Cardiac muscle cell (in vitro differentiated cells and primary cell): ENCODE measurements around the gene PFN1. TPM values are rescaled to one million over a fixed set of nuclear protein-coding genes. Genes with fewer than 3 reads are reported as not detected.

ENCODE experiments used
- DNase-seq, 2 donors: peaks; one replicate each; pipeline versions ENCODE4 v3.0.0 to v3.0.0-alpha.2; 2010 to 2017; ENCODE audit warnings: low read depth in 1 of 2, low spot score in 1 of 2
- H3K27ac ChIP-seq: fragments of 200-600 bp; sonication (generic); 2 replicates; pipeline ENCODE4 v1.5.1; 2016
- H3K27me3 ChIP-seq: fragments of 200-600 bp; sonication (generic); 2 replicates; pipeline ENCODE4 v1.6.0; 2016; ENCODE audit warnings: control low read depth
- H3K36me3 ChIP-seq: fragments of 200-600 bp; sonication (generic); 2 replicates; pipeline ENCODE4 v1.5.1; 2016; ENCODE audit warnings: control low read depth
- H3K4me1 ChIP-seq: fragments of 200-600 bp; sonication (generic); 2 replicates; pipeline ENCODE4 v1.8.1; 2017; ENCODE audit warnings: low read depth, mild to moderate bottlenecking, mixed run types
- H3K4me3 ChIP-seq: fragments of 200-600 bp; sonication (generic); 2 replicates; pipeline ENCODE4 v1.5.1; 2016; ENCODE audit warnings: mild to moderate bottlenecking
- H3K9me3 ChIP-seq: fragments of 200-600 bp; sonication (generic); 2 replicates; pipeline ENCODE4 v1.5.1; 2017; ENCODE audit warnings: low read depth, mild to moderate bottlenecking, control low read depth
- polyA plus RNA-seq: library from polyadenylated mRNA; unstranded; fragments of >200 nt; fragmentation: Nextera tagmentation; extraction: Ambion mirVana; gene quantifications from 2 replicates; pipeline ENCODE4 v1.2.1, GENCODE V29; 2016
- total RNA-seq: library from RNA; depleted of rRNA; stranded (reverse); fragments of >200 nt; gene quantifications from 2 replicates; pipeline ENCODE4 v1.2.3, GENCODE V29; 2016
- TF ChIP-seq, protein P1 (sequence below): IDR thresholded peaks from 2 replicates; pipeline ENCODE4 v1.5.1; 2012; ENCODE audit warnings: low read depth, mild to moderate bottlenecking, low read length

Gene PFN1
- total and polyA plus RNA-seq, 2 experiments from 2014 or later = 1,337 to 1,476 TPM

DNA sequence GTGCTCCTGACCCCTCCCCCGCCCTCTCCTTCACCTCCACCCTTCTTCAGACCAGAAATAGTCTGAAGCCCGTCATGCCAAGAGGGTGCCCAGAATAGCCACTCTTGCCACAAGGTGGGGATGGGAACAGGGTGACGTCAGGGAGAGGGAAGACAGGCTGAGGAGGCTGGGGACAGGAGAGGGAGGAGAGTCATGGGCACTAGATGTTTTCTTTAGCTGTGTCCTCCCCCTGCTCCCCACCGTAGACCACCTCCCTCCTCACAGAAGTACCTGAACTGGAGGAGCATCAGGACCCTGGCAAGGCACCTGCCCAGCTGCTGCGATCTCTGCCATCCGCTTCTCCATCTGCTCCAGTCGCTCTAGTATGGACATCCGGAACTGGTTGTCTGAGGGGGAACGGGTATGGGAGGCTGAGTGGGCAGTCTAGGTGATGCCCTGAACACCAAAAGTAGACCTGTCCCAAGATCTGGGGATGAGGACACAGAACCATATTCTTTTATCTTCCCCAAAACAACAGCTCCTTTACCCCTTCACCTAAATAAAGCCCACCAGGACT is 25.9 kb upstream of the PFN1 start:
- Histone ChIP-seq H3K36me3 (peaks cover 6% of the 10 kb centered on the region), H3K27me3 (no peaks in the 10 kb centered on the region)

DNA sequence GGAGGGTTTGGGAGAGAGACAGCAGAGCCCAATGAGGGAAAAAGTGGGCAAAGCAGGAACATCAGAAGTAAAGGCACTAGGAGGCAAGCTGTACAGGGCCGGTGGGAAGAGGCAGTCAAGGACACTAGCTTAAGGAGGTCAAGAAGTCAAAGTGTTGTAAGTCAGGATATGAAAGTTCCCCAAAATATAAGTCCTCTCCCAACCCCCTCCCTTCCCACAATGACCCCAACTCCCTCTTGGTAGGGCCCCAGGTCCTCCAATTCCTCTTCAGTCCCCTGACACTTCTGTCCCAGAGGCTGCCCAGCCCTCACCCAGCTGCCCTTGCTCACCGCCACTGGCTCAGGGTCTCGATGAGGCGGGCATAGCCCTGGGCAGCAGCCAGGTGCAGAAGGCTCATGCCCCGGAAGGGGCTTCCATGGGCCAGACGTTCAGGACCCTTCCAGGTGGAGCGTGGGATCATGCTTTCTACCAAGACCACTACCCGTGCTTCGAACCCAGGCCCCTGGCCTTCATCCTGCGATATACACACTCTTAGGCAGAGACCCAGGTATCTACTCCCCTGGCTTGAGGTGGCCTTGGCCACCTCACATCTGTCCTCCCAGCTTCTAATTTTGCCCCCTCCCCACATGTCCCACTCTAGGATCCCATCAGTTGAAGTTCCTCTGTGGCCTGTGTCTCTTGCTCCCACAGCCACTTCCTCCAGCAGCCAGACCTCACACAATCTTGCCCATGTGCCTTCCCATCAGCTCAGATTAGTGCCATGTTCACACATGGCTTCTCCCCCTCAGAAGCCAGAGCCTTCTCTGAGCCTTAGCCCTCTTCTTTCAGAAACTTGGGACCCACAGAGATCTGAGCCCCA is 25.2 kb upstream of the PFN1 start:
- TF ChIP-seq, protein P1, sequence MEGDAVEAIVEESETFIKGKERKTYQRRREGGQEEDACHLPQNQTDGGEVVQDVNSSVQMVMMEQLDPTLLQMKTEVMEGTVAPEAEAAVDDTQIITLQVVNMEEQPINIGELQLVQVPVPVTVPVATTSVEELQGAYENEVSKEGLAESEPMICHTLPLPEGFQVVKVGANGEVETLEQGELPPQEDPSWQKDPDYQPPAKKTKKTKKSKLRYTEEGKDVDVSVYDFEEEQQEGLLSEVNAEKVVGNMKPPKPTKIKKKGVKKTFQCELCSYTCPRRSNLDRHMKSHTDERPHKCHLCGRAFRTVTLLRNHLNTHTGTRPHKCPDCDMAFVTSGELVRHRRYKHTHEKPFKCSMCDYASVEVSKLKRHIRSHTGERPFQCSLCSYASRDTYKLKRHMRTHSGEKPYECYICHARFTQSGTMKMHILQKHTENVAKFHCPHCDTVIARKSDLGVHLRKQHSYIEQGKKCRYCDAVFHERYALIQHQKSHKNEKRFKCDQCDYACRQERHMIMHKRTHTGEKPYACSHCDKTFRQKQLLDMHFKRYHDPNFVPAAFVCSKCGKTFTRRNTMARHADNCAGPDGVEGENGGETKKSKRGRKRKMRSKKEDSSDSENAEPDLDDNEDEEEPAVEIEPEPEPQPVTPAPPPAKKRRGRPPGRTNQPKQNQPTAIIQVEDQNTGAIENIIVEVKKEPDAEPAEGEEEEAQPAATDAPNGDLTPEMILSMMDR = no peak
- Histone ChIP-seq H3K27ac (no peak overlapping the region), H3K4me1 (peaks cover 24% of the 10 kb centered on the region), H3K4me3 (no peak overlapping the region), H3K9me3 (no peaks in the 10 kb centered on the region), H3K27me3 (no peaks in the 10 kb centered on the region), H3K36me3 (peaks cover 6% of the 10 kb centered on the region)
- no peak for DNase-seq

More for the DNA sequence above, 25.9 kb upstream of the PFN1 start:
- H3K9me3 ChIP-seq = no peaks in the 10 kb centered on the region
- peaks cover 17% of the 10 kb centered on the region for H3K4me1 ChIP-seq
- H3K27ac ChIP-seq = no peak overlapping the region
- no peak overlapping the region for H3K4me3 ChIP-seq
- TF ChIP-seq, protein P1 = no peak
- peak in 1 of 2 donors; percentile 54 for DNase-seq

DNA sequence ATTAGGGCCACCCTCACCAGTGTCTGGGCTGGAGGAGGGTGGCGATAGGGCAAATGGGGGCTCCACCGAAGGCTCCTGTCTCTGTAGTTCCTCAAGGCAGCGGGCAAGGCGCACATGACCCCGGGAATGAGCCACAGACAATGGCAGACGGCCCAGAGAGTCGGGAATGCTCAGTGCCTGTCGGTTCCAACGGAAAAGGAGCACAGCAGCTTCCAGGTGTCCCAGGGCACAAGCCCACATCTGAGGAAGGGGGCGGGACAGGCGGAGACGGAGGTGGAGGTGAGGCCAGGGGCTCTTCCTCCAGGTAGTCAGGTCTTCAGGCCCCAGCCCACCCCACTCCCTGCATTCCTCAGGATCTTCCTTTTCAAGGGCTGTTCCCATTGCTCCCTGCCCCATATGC is 24.4 kb upstream of the PFN1 start:
- Histone ChIP-seq H3K4me3 (no peak overlapping the region), H3K27me3 (no peaks in the 10 kb centered on the region), H3K9me3 (no peaks in the 10 kb centered on the region), H3K27ac (no peak overlapping the region), H3K4me1 (peaks cover 24% of the 10 kb centered on the region), H3K36me3 (peaks cover 6% of the 10 kb centered on the region)
- DNase-seq = no peak
- TF ChIP-seq, protein P1 = no peak

DNA sequence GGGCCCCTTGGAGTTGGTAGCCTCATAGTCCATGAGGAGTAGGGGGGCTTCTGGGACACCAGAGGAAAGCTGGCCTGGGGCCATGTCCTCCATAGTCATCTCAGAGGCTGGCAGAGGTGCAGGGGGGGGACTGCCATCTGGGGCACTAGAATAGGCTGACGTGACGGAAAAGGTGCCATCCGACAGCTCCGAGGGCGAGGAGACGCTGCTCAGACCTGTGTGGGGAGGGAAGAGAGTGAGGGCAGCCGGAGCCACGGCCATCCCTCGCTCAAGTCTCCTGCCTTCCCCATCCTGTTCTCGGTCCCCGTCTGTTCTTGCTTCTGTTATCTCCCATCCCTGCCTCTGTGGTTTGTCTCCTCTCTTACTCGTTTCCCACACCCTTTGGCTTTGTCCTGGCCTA is 24.0 kb upstream of the PFN1 start:
- Histone ChIP-seq H3K27ac (no peak overlapping the region), H3K27me3 (no peaks in the 10 kb centered on the region), H3K4me1 (peaks cover 24% of the 10 kb centered on the region), H3K36me3 (peaks cover 6% of the 10 kb centered on the region), H3K4me3 (no peak overlapping the region), H3K9me3 (no peaks in the 10 kb centered on the region)
- TF ChIP-seq, protein P1 = no peak
- no peak for DNase-seq

DNA sequence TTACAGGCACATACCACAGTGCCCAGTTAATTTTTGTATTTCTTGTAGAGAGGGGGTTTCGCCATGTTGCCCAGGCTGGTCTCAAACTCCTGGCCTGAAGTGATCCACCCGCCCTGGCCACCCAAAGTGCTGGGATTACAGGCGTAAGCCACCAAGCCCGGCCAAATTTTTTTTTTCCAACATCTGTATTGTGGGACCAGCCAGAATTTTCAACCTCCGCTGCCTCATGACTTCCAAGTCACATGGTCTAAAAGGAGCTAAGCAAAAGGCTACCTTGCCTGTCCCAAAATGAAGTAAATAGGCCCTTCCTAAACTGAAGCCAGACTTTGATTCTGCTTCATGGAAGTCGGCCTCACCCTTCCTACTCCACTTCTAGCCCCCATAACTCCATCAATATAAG is 23.5 kb upstream of the PFN1 start:
- H3K27me3 ChIP-seq = no peaks in the 10 kb centered on the region
- TF ChIP-seq, protein P1 = no peak
- DNase-seq = no peak
- H3K9me3 ChIP-seq = no peaks in the 10 kb centered on the region
- peaks cover 24% of the 10 kb centered on the region for H3K4me1 ChIP-seq
- peaks cover 1% of the 10 kb centered on the region for H3K36me3 ChIP-seq
- H3K27ac ChIP-seq = no peak overlapping the region
- no peak overlapping the region for H3K4me3 ChIP-seq
